PC-3 (cell line): ENCODE data around the gene TFF2.

Experiments used
- CTCF ChIP-seq: fragments of 300-600 bp; sonication (generic); conservative IDR thresholded peaks from 2 replicates; pipeline ENCODE4 v1.5.1; 2017; ENCODE audit warnings: antibody characterized with exemption, low read depth, mild to moderate bottlenecking, low read length
- EZH2phosphoT487 ChIP-seq: fragments of 300-600 bp; sonication (generic); IDR thresholded peaks from 2 replicates; pipeline ENCODE4 v1.6.1; 2018; ENCODE audit warnings: mild to moderate bottlenecking, antibody characterized with exemption, low read length, borderline replicate concordance

GRCh38 chr21:42395905-42396651, 45.3 kb upstream of the TFF2 start, which contains the start of gene TMPRSS3:
- no peak for TF ChIP-seq CTCF
- TF ChIP-seq EZH2phosphoT487: no peak
